Prostate gland (tissue), 2 donors: Measurements from ENCODE around the gene KIZ. TPM values are rescaled to one million over a fixed set of nuclear protein-coding genes. Genes with fewer than 3 reads are reported as not detected.

Source experiments
- DNase-seq: peaks from one replicate; pipeline ENCODE4 v3.0.0-alpha.2; 2019; ENCODE audit warnings: low spot score
- H3K27ac ChIP-seq, 2 donors: fragments of 200-600 bp; sonication (generic); 2 replicates each; pipeline ENCODE4 v1.5.1; 2017 to 2019
- H3K27me3 ChIP-seq: fragments of 200-600 bp; sonication (generic); replicated peaks from 2 replicates; pipeline ENCODE4 v1.5.1; 2019; ENCODE audit not compliant: insufficient read depth
- H3K36me3 ChIP-seq, 2 donors: fragments of 200-600 bp; sonication (generic); 1 replicate in 1 of 2; 2 replicates in 1 of 2; pipeline versions ENCODE4 v1.5.1 to v1.8.1; 2017 to 2019
- H3K4me1 ChIP-seq: fragments of 200-600 bp; sonication (generic); replicated peaks from 2 replicates; pipeline ENCODE4 v1.5.1; 2019
- H3K4me3 ChIP-seq, 2 donors: fragments of 200-600 bp; sonication (generic); 2 replicates each; pipeline ENCODE4 v1.5.1; 2017 to 2019
- H3K9me3 ChIP-seq: fragments of 200-600 bp; sonication (generic); 2 replicates; pipeline ENCODE4 v1.5.1; 2017
- CTCF ChIP-seq, 4 experiments: fragments of 200-600 bp in 2 of 4; fragments of 450-650 bp in 2 of 4; sonication (generic) in 2 of 4; IDR thresholded peaks; 1 replicate in 3 of 4; 2 replicates in 1 of 4; pipeline ENCODE4 v1.5.1; 2016 to 2019; ENCODE audit warnings: antibody characterized with exemption in 4 of 4, mild to moderate bottlenecking in 2 of 4, moderate library complexity in 2 of 4
- POLR2A ChIP-seq: fragments of 450-650 bp; IDR thresholded peaks from one replicate; pipeline ENCODE4 v1.6.1; 2016; ENCODE audit warnings: antibody characterized with exemption, mild to moderate bottlenecking
- POLR2AphosphoS5 ChIP-seq: sonication (generic); formaldehyde crosslinking; IDR thresholded peaks from one replicate; pipeline ENCODE4 v1.6.1; 2017; ENCODE audit warnings: antibody characterized with exemption
- WGBS: methylation state at CpG from one replicate; pipeline ENCODE4 v1.1.5; 2018; 5-methylcytosine and 5-hydroxymethylcytosine counted together
- intact Hi-C: fragments of 100-400 bp; cut with DNase I; formaldehyde crosslinking; loops from one replicate; pipeline ENCODE4 v1.14.2; 2022
- total RNA-seq, 2 donors: library from RNA; depleted of rRNA; stranded (reverse); fragments of >200 nt; gene quantifications; one replicate each; pipeline ENCODE4 v1.1.0, GENCODE V29; 2016

Gene KIZ
- total RNA-seq, result 10 to 100 TPM; 39.9 to 41.0 TPM

- intact Hi-C loops, result loop anchor here (10.0 kb wide), 1 partner anchor 261 kb away; no protein-coding TSS in a partner anchor
- Histone ChIP-seq H3K27me3 (no peaks in the 10 kb centered on the region), H3K36me3 (no peaks in the 10 kb centered on the region), H3K4me3 (peak within 1 kb of the TSS; percentile 68 to 93), H3K27ac (peak within 1 kb of the TSS; percentile 81), H3K9me3 (no peaks in the 10 kb centered on the region), H3K4me1 (no peaks in the 10 kb centered on the region)
- TF ChIP-seq POLR2A (peak; percentile 77), CTCF (IDR thresholded peaks at IDR 0.05) (peak in 3 of 4 experiments; percentile 23 to 65 (median 62)), POLR2AphosphoS5 (peak; percentile 93)
- under 1% methylated on average over 50 of the region's 66 CpGs for WGBS
- peak; percentile 96 for DNase-seq
Measured at GRCh38 chr20:21125849-21126580, at the start of gene KIZ. Gene KIZ, plus strand, starts transcription at chr20:21126082. Its CDS starts 34 bp downstream, at chr20:21126116.

GRCh38 chr20:21077809-21078345 lies 48.0 kb upstream of the KIZ start:
- WGBS, result 65% methylated on average over 4 of the region's 4 CpGs
- H3K4me1 ChIP-seq, result no peaks in the 10 kb centered on the region
- no peaks in the 10 kb centered on the region for H3K9me3 ChIP-seq
- H3K27ac ChIP-seq, result no peak overlapping the region
- no peak overlapping the region for H3K4me3 ChIP-seq
- no peak for DNase-seq
- no peaks in the 10 kb centered on the region for H3K27me3 ChIP-seq
- H3K36me3 ChIP-seq, result no peaks in the 10 kb centered on the region
- intact Hi-C loops, result no loop called here
- TF ChIP-seq POLR2AphosphoS5, result no peak
- TF ChIP-seq CTCF (IDR thresholded peaks at IDR 0.05), result no peak
- no peak for TF ChIP-seq POLR2A

- Histone ChIP-seq H3K4me1 (no peaks in the 10 kb centered on the region), H3K4me3 (no peak overlapping the region), H3K27me3 (peaks cover 5% of the 10 kb centered on the region), H3K9me3 (no peaks in the 10 kb centered on the region), H3K27ac (no peak overlapping the region), H3K36me3 (no peaks in the 10 kb centered on the region)
- 54% methylated on average over 2 of the region's 2 CpGs for WGBS
- DNase-seq, result no peak
- intact Hi-C loops, result no loop called here
- TF ChIP-seq CTCF (IDR thresholded peaks at IDR 0.05), result no peak
- TF ChIP-seq POLR2AphosphoS5, result no peak
Measured at GRCh38 chr20:21082584-21082983, 43.3 kb upstream of the KIZ start.

GRCh38 chr20:21083825-21084325 lies 42.0 kb upstream of the KIZ start:
- Histone ChIP-seq H3K36me3 (no peaks in the 10 kb centered on the region), H3K9me3 (no peaks in the 10 kb centered on the region), H3K4me3 (no peak overlapping the region), H3K4me1 (no peaks in the 10 kb centered on the region), H3K27me3 (peaks cover 5% of the 10 kb centered on the region), H3K27ac (no peak overlapping the region)
- intact Hi-C loops, result no loop called here
- no peak for DNase-seq
- TF ChIP-seq POLR2A (no peak), POLR2AphosphoS5 (no peak), CTCF (IDR thresholded peaks at IDR 0.05) (no peak)
- WGBS, result 29% methylated on average over 2 of the region's 2 CpGs
